ENCODE data around the gene RUFY2. TPM values are rescaled to one million over a fixed set of nuclear protein-coding genes. Genes with fewer than 3 reads are reported as not detected.

Gene RUFY2
- total and polyA plus RNA-seq, 10 donors, result 4.5 to 33.1 (median 22.1) TPM

- 92 to 97% (median 95%) methylated on average over 20 of the region's 20 CpGs for WGBS, 5 donors
- intact Hi-C loops (cut with DNase I; ENCODE audit: low total_unique reads), result no loop called here
- Histone ChIP-seq H3K4me3 (no peak overlapping the region), H3K27me3 (replicated peaks in 1 of 7) (no peaks in the 10 kb centered on the region), H3K9me3 (no peaks in the 10 kb centered on the region), H3K4me1 (no peaks in the 10 kb centered on the region), H3K27ac (no peak overlapping the region), H3K36me3 (peaks cover 0 to 75% (median 0%) of the 10 kb centered on the region in 6 donors)
- TF ChIP-seq POLR2A (IDR thresholded peaks at IDR 0.05), result no peak
- TF ChIP-seq POLR2AphosphoS5 (IDR thresholded peaks at IDR 0.05), result no peak
- TF ChIP-seq CTCF (IDR thresholded peaks at IDR 0.05 in 8 of 11, conservative IDR thresholded peaks at IDR 0.05 in 3 of 11), result no peak
- no peak for DNase-seq
Measured at GRCh38 chr10:68424454-68425014, 17.5 kb upstream of the RUFY2 start.

- DNase-seq, result no peak
- Histone ChIP-seq H3K4me3 (no peak overlapping the region), H3K27me3 (replicated peaks in 1 of 7) (no peaks in the 10 kb centered on the region), H3K36me3 (peaks cover 0 to 78% (median 0%) of the 10 kb centered on the region in 6 donors), H3K9me3 (no peaks in the 10 kb centered on the region), H3K27ac (no peak overlapping the region), H3K4me1 (no peaks in the 10 kb centered on the region)
- 57 to 82% (median 81%) methylated on average over 4 to 5 of the region's 5 CpGs for WGBS, 5 donors
- intact Hi-C loops (cut with DNase I; ENCODE audit: low total_unique reads), result no loop called here
- TF ChIP-seq CTCF (IDR thresholded peaks at IDR 0.05 in 8 of 11, conservative IDR thresholded peaks at IDR 0.05 in 3 of 11), result no peak
- no peak for TF ChIP-seq POLR2AphosphoS5 (IDR thresholded peaks at IDR 0.05)
- no peak for TF ChIP-seq POLR2A (IDR thresholded peaks at IDR 0.05)
Measured at GRCh38 chr10:68423522-68423921, 16.4 kb upstream of the RUFY2 start.

GRCh38 chr10:68419376-68419775 lies 12.3 kb upstream of the RUFY2 start:
- Histone ChIP-seq H3K4me1 (no peaks in the 10 kb centered on the region), H3K9me3 (no peaks in the 10 kb centered on the region), H3K27me3 (replicated peaks in 1 of 7) (no peaks in the 10 kb centered on the region), H3K36me3 (peaks cover 0 to 82% (median 1%) of the 10 kb centered on the region in 6 donors), H3K27ac (no peak overlapping the region), H3K4me3 (no peak overlapping the region)
- no peak for DNase-seq
- WGBS, 5 donors, result 91 to 99% (median 98%) methylated on average over 3 of the region's 3 CpGs
- intact Hi-C loops (cut with DNase I; ENCODE audit: low total_unique reads), result no loop called here
- no peak for TF ChIP-seq POLR2A (IDR thresholded peaks at IDR 0.05)
- TF ChIP-seq CTCF (IDR thresholded peaks at IDR 0.05 in 8 of 11, conservative IDR thresholded peaks at IDR 0.05 in 3 of 11), result no peak
- TF ChIP-seq POLR2AphosphoS5 (IDR thresholded peaks at IDR 0.05), result no peak

- DNase-seq, result no peak
- Histone ChIP-seq H3K4me1 (peaks cover 0 to 29% (median 14%) of the 10 kb centered on the region in 6 donors), H3K9me3 (no peaks in the 10 kb centered on the region), H3K36me3 (no peaks in the 10 kb centered on the region), H3K27ac (no peak overlapping the region), H3K4me3 (no peak overlapping the region), H3K27me3 (replicated peaks in 1 of 7) (no peaks in the 10 kb centered on the region)
- intact Hi-C loops (cut with DNase I; ENCODE audit: low total_unique reads), result no loop called here
- TF ChIP-seq POLR2AphosphoS5 (IDR thresholded peaks at IDR 0.05) (no peak), CTCF (IDR thresholded peaks at IDR 0.05 in 8 of 11, conservative IDR thresholded peaks at IDR 0.05 in 3 of 11) (no peak), POLR2A (IDR thresholded peaks at IDR 0.05) (no peak)
- 87 to 98% (median 91%) methylated on average over 2 of the region's 2 CpGs for WGBS, 5 donors
Measured at GRCh38 chr10:68408898-68409518, 1.9 kb upstream of the RUFY2 start.

All from spleen (tissue), 11 donors.